Neutrophil (primary cell): ENCODE results near the gene DLL4.

ENCODE experiments used
- H3K27ac ChIP-seq: fragments of 200-600 bp; sonication (generic); 2 replicates; pipeline ENCODE4 v1.5.1; 2016; ENCODE audit warnings: mild to moderate bottlenecking, moderate library complexity
- H3K27me3 ChIP-seq: fragments of 200-600 bp; sonication (generic); 2 replicates; pipeline ENCODE4 v1.6.0; 2016; ENCODE audit warnings: mild to moderate bottlenecking
- H3K36me3 ChIP-seq: fragments of 200-600 bp; sonication (generic); 2 replicates; pipeline ENCODE4 v1.5.1; 2017
- H3K4me1 ChIP-seq, 2 experiments: fragments of 200-600 bp in 1 of 2; sonication (generic) in 1 of 2; 1 replicate in 1 of 2; 2 replicates in 1 of 2; pipeline versions ENCODE4 v1.5.1 to v1.6.1; 2013 to 2016; ENCODE audit warnings: low read depth in 1 of 2, low read length in 1 of 2, mild to moderate bottlenecking in 1 of 2, moderate library complexity in 1 of 2; ENCODE audit not compliant: control insufficient read depth in 1 of 2, insufficient read depth in 1 of 2
- H3K4me3 ChIP-seq, 2 experiments: fragments of 200-600 bp in 1 of 2; sonication (generic) in 1 of 2; 1 replicate in 1 of 2; 2 replicates in 1 of 2; pipeline ENCODE4 v1.5.1; 2013 to 2016; ENCODE audit warnings: low read depth in 1 of 2, low read length in 1 of 2, mild to moderate bottlenecking in 1 of 2, moderate library complexity in 1 of 2
- H3K9me3 ChIP-seq: fragments of 200-600 bp; sonication (generic); 2 replicates; pipeline ENCODE4 v1.5.1; 2016
- TF ChIP-seq, protein P1 (sequence below): fragments of 200-600 bp; sonication (generic); IDR thresholded peaks from 2 replicates; pipeline ENCODE4 v1.5.1; 2016; ENCODE audit warnings: antibody characterized with exemption

The DLL4 gene

DNA sequence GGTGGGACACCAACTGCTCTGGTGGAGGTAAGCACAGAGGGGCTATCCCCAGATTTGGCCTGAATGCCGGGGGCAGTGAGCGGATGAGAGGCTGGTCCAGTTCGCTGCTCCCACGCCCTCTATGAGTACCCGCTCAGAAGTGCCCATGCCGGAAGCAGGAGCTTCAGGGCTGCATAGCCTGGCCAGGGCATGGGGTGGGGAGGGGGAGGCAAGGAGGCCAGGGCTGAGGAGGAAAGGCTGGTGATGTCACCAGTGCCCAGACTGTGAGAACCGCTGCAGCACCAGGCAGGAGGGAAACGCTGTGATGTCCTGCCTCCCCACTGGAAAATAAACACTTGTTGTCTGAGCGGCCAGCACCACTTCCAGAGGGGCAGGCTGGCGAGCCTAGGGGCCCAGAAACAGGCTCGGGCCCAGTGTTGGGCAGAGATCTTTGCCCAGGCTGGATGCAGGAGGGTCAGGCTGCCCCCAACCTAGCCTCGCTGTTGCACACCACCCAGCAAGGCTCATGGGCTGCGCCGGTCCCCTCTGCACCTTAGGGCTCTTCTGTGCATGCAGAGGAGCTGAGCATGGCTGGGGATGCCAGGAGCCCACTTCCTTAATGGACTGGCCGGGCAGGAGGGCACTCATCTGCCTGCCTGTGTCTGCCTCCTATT is 10.9 kb upstream of the DLL4 start:
- Histone ChIP-seq H3K27me3 (peaks cover 18% of the 10 kb centered on the region), H3K36me3 (no peaks in the 10 kb centered on the region), H3K9me3 (no peaks in the 10 kb centered on the region), H3K4me1 (no peaks in the 10 kb centered on the region), H3K4me3 (no peak overlapping the region), H3K27ac (no peak overlapping the region)
- TF ChIP-seq, protein P1, sequence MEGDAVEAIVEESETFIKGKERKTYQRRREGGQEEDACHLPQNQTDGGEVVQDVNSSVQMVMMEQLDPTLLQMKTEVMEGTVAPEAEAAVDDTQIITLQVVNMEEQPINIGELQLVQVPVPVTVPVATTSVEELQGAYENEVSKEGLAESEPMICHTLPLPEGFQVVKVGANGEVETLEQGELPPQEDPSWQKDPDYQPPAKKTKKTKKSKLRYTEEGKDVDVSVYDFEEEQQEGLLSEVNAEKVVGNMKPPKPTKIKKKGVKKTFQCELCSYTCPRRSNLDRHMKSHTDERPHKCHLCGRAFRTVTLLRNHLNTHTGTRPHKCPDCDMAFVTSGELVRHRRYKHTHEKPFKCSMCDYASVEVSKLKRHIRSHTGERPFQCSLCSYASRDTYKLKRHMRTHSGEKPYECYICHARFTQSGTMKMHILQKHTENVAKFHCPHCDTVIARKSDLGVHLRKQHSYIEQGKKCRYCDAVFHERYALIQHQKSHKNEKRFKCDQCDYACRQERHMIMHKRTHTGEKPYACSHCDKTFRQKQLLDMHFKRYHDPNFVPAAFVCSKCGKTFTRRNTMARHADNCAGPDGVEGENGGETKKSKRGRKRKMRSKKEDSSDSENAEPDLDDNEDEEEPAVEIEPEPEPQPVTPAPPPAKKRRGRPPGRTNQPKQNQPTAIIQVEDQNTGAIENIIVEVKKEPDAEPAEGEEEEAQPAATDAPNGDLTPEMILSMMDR: no peak

DNA sequence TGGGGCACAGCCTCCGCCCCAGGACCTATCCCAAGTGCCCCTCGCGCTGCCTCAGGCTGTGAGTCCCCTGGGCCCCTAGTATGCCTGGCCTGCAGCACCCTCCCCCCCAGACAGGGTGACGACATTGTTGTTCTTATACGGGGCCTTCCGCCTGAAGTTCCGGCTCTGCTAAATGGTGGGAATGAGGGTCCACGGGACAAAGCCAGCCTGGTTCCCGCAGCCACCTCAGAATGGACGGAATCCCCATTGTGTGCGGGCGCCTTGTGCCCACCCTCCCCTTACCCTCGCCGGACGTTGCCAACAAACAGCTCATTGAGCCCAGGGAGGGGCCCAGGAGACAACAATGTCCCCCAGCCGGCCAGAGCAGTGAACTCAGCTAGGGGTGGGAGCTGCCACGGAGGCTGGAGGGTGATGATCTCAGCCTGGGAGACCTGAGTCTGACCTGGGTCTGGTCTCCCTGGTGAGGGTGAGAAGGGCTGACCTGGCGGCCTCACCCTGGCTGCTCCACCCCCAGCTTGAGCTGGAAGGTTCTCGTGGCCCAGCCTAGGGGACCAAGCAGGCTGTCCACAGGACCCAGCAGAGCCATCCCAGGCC is 10.2 kb upstream of the DLL4 start:
- Histone ChIP-seq H3K4me1 (no peaks in the 10 kb centered on the region), H3K27ac (no peak overlapping the region), H3K36me3 (no peaks in the 10 kb centered on the region), H3K9me3 (no peaks in the 10 kb centered on the region), H3K27me3 (peaks cover 25% of the 10 kb centered on the region), H3K4me3 (no peak overlapping the region)
- TF ChIP-seq, protein P1: no peak

DNA sequence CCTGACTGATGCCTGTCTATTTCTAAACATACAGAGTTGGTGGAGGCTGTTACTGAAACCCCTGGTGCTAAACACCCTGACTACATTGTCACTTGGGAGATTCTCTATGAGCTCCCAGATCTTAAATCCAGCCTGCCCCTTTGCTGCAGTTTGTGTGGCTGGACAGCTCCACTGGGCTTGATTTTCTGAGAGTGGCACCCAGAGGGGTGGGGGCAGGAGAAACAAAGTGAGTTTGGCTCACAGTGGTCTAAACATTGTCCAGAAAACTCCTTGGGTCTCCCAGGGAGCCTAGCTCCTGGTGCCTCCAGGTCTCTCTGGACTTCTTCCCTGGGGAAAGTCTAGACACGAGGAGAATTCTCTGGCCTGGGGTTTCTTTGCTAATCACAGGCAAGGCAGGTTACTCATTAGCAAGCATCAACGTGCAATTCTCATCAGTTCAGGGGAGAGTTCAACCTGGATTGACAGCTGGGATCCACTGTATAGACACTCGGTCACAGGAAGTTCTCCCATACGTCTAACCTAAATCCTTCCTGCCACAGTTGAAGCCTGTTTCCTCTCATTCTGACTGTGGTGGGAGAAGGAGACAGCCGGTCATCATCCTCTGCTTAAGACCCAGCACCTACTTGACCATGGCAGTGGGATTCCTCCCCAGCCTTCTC is 7.1 kb upstream of the DLL4 start:
- Histone ChIP-seq H3K4me1 (peaks cover 10 to 13% of the 10 kb centered on the region in 2 experiments), H3K36me3 (no peaks in the 10 kb centered on the region), H3K27ac (no peak overlapping the region), H3K4me3 (no peak overlapping the region), H3K9me3 (no peaks in the 10 kb centered on the region), H3K27me3 (peaks cover 56% of the 10 kb centered on the region)
- TF ChIP-seq, protein P1: no peak

- TF ChIP-seq, protein P1: no peak
- Histone ChIP-seq H3K4me1 (peaks cover 13 to 17% of the 10 kb centered on the region in 2 experiments), H3K36me3 (no peaks in the 10 kb centered on the region), H3K9me3 (no peaks in the 10 kb centered on the region), H3K27ac (no peak overlapping the region), H3K4me3 (no peak overlapping the region), H3K27me3 (peaks cover 62% of the 10 kb centered on the region)
These were observed 6.5 kb upstream of the DLL4 start for GRCh38 chr15:40922608-40923005.

- Histone ChIP-seq H3K4me1 (peaks cover 15 to 26% of the 10 kb centered on the region in 2 experiments), H3K27me3 (peaks cover 71% of the 10 kb centered on the region), H3K27ac (no peak overlapping the region), H3K4me3 (no peak overlapping the region), H3K36me3 (no peaks in the 10 kb centered on the region), H3K9me3 (no peaks in the 10 kb centered on the region)
- TF ChIP-seq, protein P1: no peak
These were observed 5.6 kb upstream of the DLL4 start for GRCh38 chr15:40923551-40923950.
